Endodermal cell (in vitro differentiated cells): ENCODE measurements around the gene ATP9A. TPM values are rescaled to one million over a fixed set of nuclear protein-coding genes. Genes with fewer than 3 reads are reported as not detected.
A peak's percentile ranks its signal among the peaks of the same experiment; 100 is the strongest.

ENCODE experiments used
- DNase-seq: peaks from one replicate; pipeline ENCODE4 v3.0.0-alpha.2; 2017
- H3K27ac ChIP-seq: 2 replicates; pipeline ENCODE4 v1.5.1; 2013; ENCODE audit warnings: mild to moderate bottlenecking, low read depth, low read length, moderate library complexity
- H3K27me3 ChIP-seq: 2 replicates; pipeline ENCODE4 v1.6.1; 2013; ENCODE audit warnings: mild to moderate bottlenecking, low read length, moderate library complexity; ENCODE audit not compliant: insufficient read depth, control insufficient read depth, poor library complexity, severe bottlenecking
- H3K36me3 ChIP-seq: 2 replicates; pipeline ENCODE4 v1.7.0; 2013; ENCODE audit warnings: mild to moderate bottlenecking, low read length, moderate library complexity; ENCODE audit not compliant: control insufficient read depth, insufficient read depth
- H3K4me1 ChIP-seq: one replicate; pipeline ENCODE4 v1.7.0; 2013; ENCODE audit warnings: low read length; ENCODE audit not compliant: control insufficient read depth, insufficient read depth
- H3K4me3 ChIP-seq: 2 replicates; pipeline ENCODE4 v1.5.1; 2013; ENCODE audit warnings: mild to moderate bottlenecking, low read length, moderate library complexity
- H3K9ac ChIP-seq: 2 replicates; pipeline ENCODE4 v1.6.1; 2013; ENCODE audit warnings: mild to moderate bottlenecking, low read length, moderate library complexity; ENCODE audit not compliant: poor library complexity, severe bottlenecking; ENCODE audit errors: extremely low read depth
- H3K9me3 ChIP-seq: 2 replicates; pipeline ENCODE4 v1.6.1; 2013; ENCODE audit warnings: mild to moderate bottlenecking, low read length, moderate library complexity; ENCODE audit not compliant: control insufficient read depth
- H3K27ac Mint-ChIP-seq: 2 replicates; pipeline ENCODE4 v1.8.0; 2020; ENCODE audit warnings: mixed read lengths
- H3K27me3 Mint-ChIP-seq: 2 replicates; pipeline ENCODE4 v1.8.0; 2021; ENCODE audit warnings: mild to moderate bottlenecking, mixed read lengths; ENCODE audit not compliant: insufficient read depth
- H3K36me3 Mint-ChIP-seq: 2 replicates; pipeline ENCODE4 v1.8.0; 2020; ENCODE audit warnings: low read depth, mixed read lengths
- H3K4me1 Mint-ChIP-seq: 2 replicates; pipeline ENCODE4 v1.8.0; 2020; ENCODE audit warnings: mixed read lengths
- H3K4me3 Mint-ChIP-seq: 2 replicates; pipeline ENCODE4 v1.8.0; 2020; ENCODE audit warnings: mild to moderate bottlenecking, moderate library complexity, mixed read lengths
- H3K9me3 Mint-ChIP-seq: 2 replicates; pipeline ENCODE4 v1.8.0; 2020; ENCODE audit warnings: mild to moderate bottlenecking, mixed read lengths
- CTCF ChIP-seq: fragments of 200-600 bp; sonication (generic); conservative IDR thresholded peaks from 2 replicates; pipeline ENCODE4 v1.5.0; 2021; ENCODE audit warnings: antibody characterized with exemption, mild to moderate bottlenecking
- WGBS, 2 experiments: methylation state at CpG; one replicate each; pipeline versions ENCODE4 v1.1.5 to v1.1.7; 2013; ENCODE audit warnings: missing lambda C conversion rate in 2 of 2, mixed read lengths in 1 of 2; ENCODE audit not compliant: insufficient coverage in 1 of 2, insufficient read length in 1 of 2; 5-methylcytosine and 5-hydroxymethylcytosine counted together
- total RNA-seq, 2 donors: library from RNA; stranded (reverse); fragmentation: NEBNext Ultra II Directional in 1 of 2; extraction: Animal tissue kit (Norgen Biotek cat#: 25700) in 1 of 2; gene quantifications; 2 replicates in 1 of 2; 3 replicates in 1 of 2; pipeline ENCODE4 v1.2.1, GENCODE V29; 2021

The ATP9A gene
- total RNA-seq, 2 donors from 2014 or later: 26.7 to 27.9 TPM

DNA sequence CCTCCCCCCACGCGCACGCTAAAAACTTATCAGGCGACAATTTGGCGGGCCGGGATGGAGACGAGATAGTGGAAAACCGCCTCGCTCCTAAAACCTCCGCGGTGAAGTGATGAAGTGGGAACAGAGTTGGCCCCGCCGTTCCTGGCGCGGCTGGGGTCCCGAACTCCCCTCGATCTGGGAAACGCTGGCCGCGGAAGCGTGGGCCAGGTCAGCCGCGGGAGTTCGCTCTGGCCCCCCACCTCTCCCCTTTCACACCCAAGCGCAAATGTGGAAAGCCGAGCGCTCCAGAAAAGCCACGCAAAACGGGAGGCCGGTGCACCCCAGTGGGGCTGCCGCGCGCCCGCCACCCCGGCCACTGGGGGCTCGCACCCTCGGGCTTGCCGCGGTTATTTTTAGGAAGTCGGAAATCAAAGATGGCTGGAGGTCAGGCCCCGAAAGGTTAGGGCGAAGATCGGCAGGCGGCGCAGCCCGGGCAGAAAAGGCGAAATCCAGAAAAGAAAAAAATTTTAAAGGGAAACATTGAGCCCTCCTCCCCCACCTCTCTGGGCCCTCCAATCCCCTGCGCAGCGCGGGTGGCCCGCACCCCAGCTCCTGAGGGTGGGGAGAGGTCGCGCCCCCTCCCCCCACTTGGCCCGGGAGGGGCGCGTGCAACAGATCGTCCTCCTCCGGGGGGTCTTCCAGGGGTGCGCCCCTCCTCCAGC, 33.1 kb upstream of the ATP9A start:
- peaks cover 24% of the 10 kb centered on the region for H3K36me3 Mint-ChIP-seq
- peak; percentile 84 for DNase-seq
- no peaks in the 10 kb centered on the region for H3K27me3 Mint-ChIP-seq
- no peaks in the 10 kb centered on the region for H3K9me3 Mint-ChIP-seq
- peak; percentile 56 for TF ChIP-seq CTCF
- Histone ChIP-seq H3K9ac (peak overlapping the region; percentile 94), H3K4me3 (peak overlapping the region; percentile 99), H3K27ac (peak overlapping the region; percentile 73), H3K9me3 (no peaks in the 10 kb centered on the region), H3K27me3 (no peaks in the 10 kb centered on the region), H3K36me3 (peaks cover 18% of the 10 kb centered on the region), H3K4me1 (peaks cover 13% of the 10 kb centered on the region)
- peaks cover 52% of the 10 kb centered on the region for H3K4me1 Mint-ChIP-seq
- H3K27ac Mint-ChIP-seq: peak overlapping the region; percentile 97
- WGBS, 2 experiments: 0% methylated on average over 28 to 53 of the region's 59 CpGs
- H3K4me3 Mint-ChIP-seq: peak overlapping the region; percentile 98

- Mint-ChIP-seq H3K27me3 (no peaks in the 10 kb centered on the region), H3K27ac (peak overlapping the region; percentile 97), H3K4me3 (peak overlapping the region; percentile 98), H3K9me3 (no peaks in the 10 kb centered on the region), H3K4me1 (peaks cover 53% of the 10 kb centered on the region), H3K36me3 (peaks cover 26% of the 10 kb centered on the region)
- DNase-seq: peak; percentile 78
- H3K36me3 ChIP-seq: peaks cover 22% of the 10 kb centered on the region
- no peak for TF ChIP-seq CTCF
- peaks cover 13% of the 10 kb centered on the region for H3K4me1 ChIP-seq
- peak overlapping the region; percentile 94 for H3K9ac ChIP-seq
- H3K27me3 ChIP-seq: no peaks in the 10 kb centered on the region
- 0% methylated on average over 9 to 18 of the region's 18 CpGs for WGBS, 2 experiments
- no peaks in the 10 kb centered on the region for H3K9me3 ChIP-seq
- peak overlapping the region; percentile 73 for H3K27ac ChIP-seq
- peak overlapping the region; percentile 99 for H3K4me3 ChIP-seq
Measured at GRCh38 chr20:51800872-51801121, 32.6 kb upstream of the ATP9A start.

DNA sequence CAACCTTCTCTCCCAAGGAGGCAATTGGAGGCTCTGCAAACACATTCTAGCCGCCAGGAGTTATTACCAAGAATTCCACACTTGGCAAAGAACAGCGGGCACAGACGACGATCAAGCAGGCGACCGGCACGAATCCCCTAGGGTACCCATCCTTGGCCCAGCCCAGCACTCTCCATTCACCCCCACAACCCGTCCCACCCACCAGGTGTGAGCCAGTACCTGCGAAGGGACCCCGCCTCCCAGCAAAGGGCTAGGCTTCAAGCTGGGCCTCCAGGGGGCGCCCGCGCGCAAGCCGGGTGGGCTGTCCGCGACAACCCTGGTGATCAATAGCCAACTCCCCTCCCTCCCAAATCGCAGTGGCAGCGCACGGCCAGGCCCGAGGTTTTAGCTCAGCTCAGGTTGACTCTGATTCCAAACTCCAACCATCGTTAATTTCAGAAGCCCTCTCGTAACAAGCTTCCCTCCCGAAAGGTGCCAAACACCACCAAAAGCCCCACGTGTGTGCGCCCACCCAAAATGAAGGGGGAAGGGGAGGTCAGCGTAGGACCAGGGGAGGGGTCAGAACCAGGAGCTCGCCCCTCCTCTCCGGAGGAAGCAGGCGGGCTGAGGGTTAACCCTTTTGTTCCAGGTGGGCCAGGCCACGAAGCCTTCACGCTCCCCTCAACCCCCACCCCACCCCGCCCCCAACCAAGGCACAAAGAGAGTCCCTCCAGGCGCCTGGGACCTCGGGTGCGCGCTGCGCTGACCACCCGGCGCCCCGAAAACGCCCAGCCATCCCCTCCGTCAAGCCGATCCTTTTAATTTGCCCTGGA, 32.1 kb upstream of the ATP9A start:
- TF ChIP-seq CTCF: peak; percentile 98
- Histone ChIP-seq H3K27me3 (no peaks in the 10 kb centered on the region), H3K4me1 (peaks cover 17% of the 10 kb centered on the region), H3K36me3 (peaks cover 27% of the 10 kb centered on the region), H3K9ac (peak overlapping the region; percentile 94), H3K4me3 (peak overlapping the region; percentile 99), H3K9me3 (no peaks in the 10 kb centered on the region), H3K27ac (peak overlapping the region; percentile 73)
- Mint-ChIP-seq H3K27me3 (no peaks in the 10 kb centered on the region), H3K4me3 (peak overlapping the region; percentile 98), H3K36me3 (peaks cover 30% of the 10 kb centered on the region), H3K4me1 (peaks cover 55% of the 10 kb centered on the region), H3K27ac (peak overlapping the region; percentile 97), H3K9me3 (no peaks in the 10 kb centered on the region)
- WGBS, 2 experiments: 0% methylated on average over 9 to 44 of the region's 44 CpGs
- DNase-seq: peak; percentile 99
